Neural cell (in vitro differentiated cells): ENCODE data around the gene PRMT9. TPM values are rescaled to one million over a fixed set of nuclear protein-coding genes. Genes with fewer than 3 reads are reported as not detected.
A peak's percentile ranks its signal among the peaks of the same experiment; 100 is the strongest.

Experiments
- H2AFZ ChIP-seq: fragments of 200-600, 300-800 bp; sonication (generic), shearing (Covaris generic); 2 replicates; pipeline ENCODE4 v1.6.0; 2014; ENCODE audit warnings: low read depth, mild to moderate bottlenecking, antibody characterized with exemption, low read length, moderate library complexity
- H3F3A ChIP-seq: fragments of 200-600 bp; shearing (Covaris generic); 2 replicates; pipeline ENCODE4 v1.6.1; 2016; ENCODE audit warnings: mild to moderate bottlenecking, moderate library complexity, mixed read lengths, antibody characterized with exemption, low read length; ENCODE audit not compliant: insufficient read depth, poor library complexity, severe bottlenecking
- H3K27ac ChIP-seq: fragments of 200-600, 300-800 bp; sonication (generic), shearing (Covaris generic); 2 replicates; pipeline ENCODE4 v1.5.1; 2014; ENCODE audit warnings: mild to moderate bottlenecking, low read length, moderate library complexity
- H3K27me3 ChIP-seq: fragments of 300-800, 200-600 bp; sonication (generic), shearing (Covaris generic); 2 replicates; pipeline ENCODE4 v1.6.0; 2014; ENCODE audit warnings: mild to moderate bottlenecking, low read depth, low read length, moderate library complexity; ENCODE audit not compliant: insufficient read depth
- H3K36me3 ChIP-seq: fragments of 300-800, 200-600 bp; sonication (generic), shearing (Covaris generic); 2 replicates; pipeline ENCODE4 v1.5.1; 2014; ENCODE audit warnings: mild to moderate bottlenecking, antibody characterized with exemption, low read length, moderate library complexity; ENCODE audit not compliant: insufficient read depth
- H3K4me2 ChIP-seq: fragments of 300-800, 200-600 bp; sonication (generic), shearing (Covaris generic); 2 replicates; pipeline ENCODE4 v1.6.0; 2014; ENCODE audit warnings: mild to moderate bottlenecking, low read length
- H3K4me3 ChIP-seq: fragments of 300-800, 200-600 bp; sonication (generic), shearing (Covaris generic); 2 replicates; pipeline ENCODE4 v1.5.1; 2014; ENCODE audit warnings: mild to moderate bottlenecking, low read length, moderate library complexity
- H3K79me2 ChIP-seq: fragments of 200-600 bp; shearing (Covaris generic); replicated peaks from 2 replicates; pipeline ENCODE4 v1.6.0; 2014; ENCODE audit warnings: mild to moderate bottlenecking, low read length, moderate library complexity; ENCODE audit not compliant: insufficient read depth
- H3K9ac ChIP-seq: fragments of 300-800, 200-600 bp; sonication (generic), shearing (Covaris generic); 2 replicates; pipeline ENCODE4 v1.6.1; 2016; ENCODE audit warnings: mild to moderate bottlenecking, low read length, mixed read lengths
- H3K9me2 ChIP-seq: fragments of 200-600 bp; shearing (Covaris generic); 2 replicates; pipeline ENCODE4 v1.6.1; 2016; ENCODE audit warnings: mild to moderate bottlenecking, low read length, mixed read lengths; ENCODE audit not compliant: insufficient read depth
- H3K9me3 ChIP-seq: fragments of 200-600, 300-800 bp; sonication (generic), shearing (Covaris generic); 2 replicates; pipeline ENCODE4 v1.6.1; 2016; ENCODE audit warnings: mild to moderate bottlenecking, mixed run types, low read length, moderate library complexity, mixed read lengths
- H4K20me1 ChIP-seq: fragments of 200-600 bp; shearing (Covaris generic); 2 replicates; pipeline ENCODE4 v1.6.1; 2016; ENCODE audit warnings: mild to moderate bottlenecking, mixed run types; ENCODE audit not compliant: insufficient read depth
- EP300 ChIP-seq: fragments of 450-650 bp; conservative IDR thresholded peaks from 2 replicates; pipeline ENCODE4 v1.6.1; 2014; ENCODE audit warnings: antibody characterized with exemption, mild to moderate bottlenecking, moderate library complexity; ENCODE audit not compliant: poor library complexity, severe bottlenecking
- EZH2 ChIP-seq: fragments of 200-600, 300-800 bp; shearing (Covaris generic), sonication (generic); IDR thresholded peaks from 2 replicates; pipeline ENCODE4 v1.6.1; 2014; ENCODE audit warnings: antibody characterized with exemption, low read length, borderline replicate concordance, mild to moderate bottlenecking; ENCODE audit not compliant: insufficient read depth, poor library complexity, severe bottlenecking
- MXI1 ChIP-seq: fragments of 450-650 bp; conservative IDR thresholded peaks from 2 replicates; pipeline ENCODE4 v1.6.1; 2014; ENCODE audit warnings: antibody characterized with exemption, mild to moderate bottlenecking; ENCODE audit not compliant: poor library complexity, severe bottlenecking
- POLR2AphosphoS5 ChIP-seq: IDR thresholded peaks from 2 replicates; pipeline ENCODE4 v1.6.1; 2012
- RAD21 ChIP-seq: fragments of 450-650 bp; conservative IDR thresholded peaks from 2 replicates; pipeline ENCODE4 v1.6.1; 2014; ENCODE audit warnings: antibody characterized with exemption, mild to moderate bottlenecking, moderate library complexity
- SMC3 ChIP-seq: fragments of 450-650 bp; conservative IDR thresholded peaks from 2 replicates; pipeline ENCODE4 v1.6.1; 2014; ENCODE audit warnings: antibody characterized with exemption, mild to moderate bottlenecking, moderate library complexity; ENCODE audit not compliant: poor library complexity
- TAF1 ChIP-seq: IDR thresholded peaks from 2 replicates; pipeline ENCODE4 v1.6.1; 2012; ENCODE audit warnings: low read depth
- polyA plus RNA-seq: library from polyadenylated mRNA; depleted of rRNA; stranded (reverse); fragments of >200 nt; gene quantifications from 2 replicates; pipeline ENCODE4 v1.2.3, GENCODE V29; 2014
- TF ChIP-seq, protein P1 (sequence below): fragments of 450-650 bp; IDR thresholded peaks from 2 replicates; pipeline ENCODE4 v1.5.1; 2014; ENCODE audit warnings: antibody characterized with exemption, mild to moderate bottlenecking, moderate library complexity; ENCODE audit not compliant: poor library complexity, severe bottlenecking
- TF ChIP-seq, protein P2 (sequence below): IDR thresholded peaks from 2 replicates; pipeline ENCODE4 v1.6.1; 2012; ENCODE audit warnings: borderline replicate concordance

Gene PRMT9
- polyA plus RNA-seq, 1 donor from 2014 or later: 23.6 TPM

DNA sequence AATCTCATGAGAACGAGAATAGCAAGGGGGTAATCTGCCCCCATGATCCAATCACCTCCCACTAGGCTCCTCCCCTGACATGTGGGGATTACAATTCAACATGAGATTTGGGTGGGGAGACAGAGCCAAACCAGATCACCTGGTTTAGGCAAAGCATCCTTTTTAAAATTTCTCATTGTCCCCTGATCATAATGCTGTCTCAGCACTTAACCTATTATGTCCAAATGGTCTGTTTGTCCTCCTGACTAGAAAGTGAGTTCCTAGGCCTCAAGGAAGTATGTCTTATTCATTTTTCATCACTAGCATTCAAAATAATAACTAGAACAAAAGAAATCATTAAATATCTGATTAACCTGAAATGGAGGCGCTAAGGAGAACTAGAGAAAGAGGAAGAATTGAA, 7.9 kb upstream of the PRMT9 start:
- Histone ChIP-seq H2AFZ (no peak overlapping the region), H3K9me3 (no peaks in the 10 kb centered on the region)

GRCh38 chr4:147689067-147689466, 5.1 kb upstream of the PRMT9 start:
- H3K9me3 ChIP-seq: no peaks in the 10 kb centered on the region
- H4K20me1 ChIP-seq: no peaks in the 10 kb centered on the region
- H3K27me3 ChIP-seq: no peaks in the 10 kb centered on the region
- no peaks in the 10 kb centered on the region for H3K79me2 ChIP-seq
- H3K9ac ChIP-seq: no peak overlapping the region
- no peak overlapping the region for H3K4me2 ChIP-seq
- H3F3A ChIP-seq: no peaks in the 10 kb centered on the region
- no peaks in the 10 kb centered on the region for H3K9me2 ChIP-seq
- H3K27ac ChIP-seq: no peak overlapping the region
- no peak overlapping the region for H2AFZ ChIP-seq
- no peak overlapping the region for H3K4me3 ChIP-seq
- H3K36me3 ChIP-seq: no peaks in the 10 kb centered on the region
- TF ChIP-seq RAD21: no peak

More for the DNA sequence above, 7.9 kb upstream of the PRMT9 start:
- H3K27me3 ChIP-seq: no peaks in the 10 kb centered on the region
- H3K9me2 ChIP-seq: no peaks in the 10 kb centered on the region
- no peaks in the 10 kb centered on the region for H4K20me1 ChIP-seq
- H3K36me3 ChIP-seq: no peaks in the 10 kb centered on the region
- no peaks in the 10 kb centered on the region for H3K79me2 ChIP-seq
- no peak overlapping the region for H3K4me2 ChIP-seq
- no peak overlapping the region for H3K4me3 ChIP-seq
- TF ChIP-seq TAF1 (no peak), POLR2AphosphoS5 (no peak), EZH2 (no peak), EP300 (no peak), RAD21 (no peak), MXI1 (no peak), SMC3 (no peak)
- TF ChIP-seq, protein P1, sequence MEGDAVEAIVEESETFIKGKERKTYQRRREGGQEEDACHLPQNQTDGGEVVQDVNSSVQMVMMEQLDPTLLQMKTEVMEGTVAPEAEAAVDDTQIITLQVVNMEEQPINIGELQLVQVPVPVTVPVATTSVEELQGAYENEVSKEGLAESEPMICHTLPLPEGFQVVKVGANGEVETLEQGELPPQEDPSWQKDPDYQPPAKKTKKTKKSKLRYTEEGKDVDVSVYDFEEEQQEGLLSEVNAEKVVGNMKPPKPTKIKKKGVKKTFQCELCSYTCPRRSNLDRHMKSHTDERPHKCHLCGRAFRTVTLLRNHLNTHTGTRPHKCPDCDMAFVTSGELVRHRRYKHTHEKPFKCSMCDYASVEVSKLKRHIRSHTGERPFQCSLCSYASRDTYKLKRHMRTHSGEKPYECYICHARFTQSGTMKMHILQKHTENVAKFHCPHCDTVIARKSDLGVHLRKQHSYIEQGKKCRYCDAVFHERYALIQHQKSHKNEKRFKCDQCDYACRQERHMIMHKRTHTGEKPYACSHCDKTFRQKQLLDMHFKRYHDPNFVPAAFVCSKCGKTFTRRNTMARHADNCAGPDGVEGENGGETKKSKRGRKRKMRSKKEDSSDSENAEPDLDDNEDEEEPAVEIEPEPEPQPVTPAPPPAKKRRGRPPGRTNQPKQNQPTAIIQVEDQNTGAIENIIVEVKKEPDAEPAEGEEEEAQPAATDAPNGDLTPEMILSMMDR: no peak
- TF ChIP-seq, protein P2, sequence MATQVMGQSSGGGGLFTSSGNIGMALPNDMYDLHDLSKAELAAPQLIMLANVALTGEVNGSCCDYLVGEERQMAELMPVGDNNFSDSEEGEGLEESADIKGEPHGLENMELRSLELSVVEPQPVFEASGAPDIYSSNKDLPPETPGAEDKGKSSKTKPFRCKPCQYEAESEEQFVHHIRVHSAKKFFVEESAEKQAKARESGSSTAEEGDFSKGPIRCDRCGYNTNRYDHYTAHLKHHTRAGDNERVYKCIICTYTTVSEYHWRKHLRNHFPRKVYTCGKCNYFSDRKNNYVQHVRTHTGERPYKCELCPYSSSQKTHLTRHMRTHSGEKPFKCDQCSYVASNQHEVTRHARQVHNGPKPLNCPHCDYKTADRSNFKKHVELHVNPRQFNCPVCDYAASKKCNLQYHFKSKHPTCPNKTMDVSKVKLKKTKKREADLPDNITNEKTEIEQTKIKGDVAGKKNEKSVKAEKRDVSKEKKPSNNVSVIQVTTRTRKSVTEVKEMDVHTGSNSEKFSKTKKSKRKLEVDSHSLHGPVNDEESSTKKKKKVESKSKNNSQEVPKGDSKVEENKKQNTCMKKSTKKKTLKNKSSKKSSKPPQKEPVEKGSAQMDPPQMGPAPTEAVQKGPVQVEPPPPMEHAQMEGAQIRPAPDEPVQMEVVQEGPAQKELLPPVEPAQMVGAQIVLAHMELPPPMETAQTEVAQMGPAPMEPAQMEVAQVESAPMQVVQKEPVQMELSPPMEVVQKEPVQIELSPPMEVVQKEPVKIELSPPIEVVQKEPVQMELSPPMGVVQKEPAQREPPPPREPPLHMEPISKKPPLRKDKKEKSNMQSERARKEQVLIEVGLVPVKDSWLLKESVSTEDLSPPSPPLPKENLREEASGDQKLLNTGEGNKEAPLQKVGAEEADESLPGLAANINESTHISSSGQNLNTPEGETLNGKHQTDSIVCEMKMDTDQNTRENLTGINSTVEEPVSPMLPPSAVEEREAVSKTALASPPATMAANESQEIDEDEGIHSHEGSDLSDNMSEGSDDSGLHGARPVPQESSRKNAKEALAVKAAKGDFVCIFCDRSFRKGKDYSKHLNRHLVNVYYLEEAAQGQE: no peak
- H3K27ac ChIP-seq: no peak overlapping the region
- no peaks in the 10 kb centered on the region for H3F3A ChIP-seq
- no peak overlapping the region for H3K9ac ChIP-seq

DNA sequence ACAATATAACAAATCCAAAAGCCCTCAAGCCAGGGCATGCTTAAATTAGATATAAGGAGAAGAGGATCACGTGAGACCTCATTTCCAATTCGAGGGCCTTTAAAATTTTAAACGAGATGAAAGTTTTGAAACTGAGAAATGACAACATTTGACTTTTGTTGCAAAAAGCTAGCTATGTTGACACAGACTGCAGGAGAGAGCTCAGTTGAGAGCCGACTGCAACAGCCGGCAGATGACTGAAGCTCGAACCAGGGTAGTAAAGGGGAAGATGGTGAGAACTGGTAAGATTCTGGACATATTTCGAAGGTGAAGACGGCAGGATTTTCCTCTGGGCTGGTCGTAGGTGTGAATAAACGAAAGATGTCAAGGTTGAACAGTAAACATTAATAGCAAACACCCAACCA, 773 bp downstream of the PRMT9 start:
- Histone ChIP-seq H3K4me3 (peak overlapping the region; percentile 93), H3K27ac (peak overlapping the region; percentile 47), H3K27me3 (no peaks in the 10 kb centered on the region), H3K79me2 (peaks cover 6% of the 10 kb centered on the region), H3F3A (no peaks in the 10 kb centered on the region), H3K36me3 (no peaks in the 10 kb centered on the region), H3K4me2 (peak overlapping the region; percentile 74), H3K9me3 (no peaks in the 10 kb centered on the region), H3K9ac (peak overlapping the region; percentile 86), H4K20me1 (no peaks in the 10 kb centered on the region), H3K9me2 (no peaks in the 10 kb centered on the region), H2AFZ (peak overlapping the region; percentile 99)
- TF ChIP-seq, protein P1: no peak
- TF ChIP-seq EZH2 (no peak), EP300 (no peak), SMC3 (no peak), POLR2AphosphoS5 (no peak), RAD21 (no peak), TAF1 (no peak), MXI1 (no peak)
- TF ChIP-seq, protein P2: no peak
